ENCODE data around the gene PPM1H.

The PPM1H gene

DNA sequence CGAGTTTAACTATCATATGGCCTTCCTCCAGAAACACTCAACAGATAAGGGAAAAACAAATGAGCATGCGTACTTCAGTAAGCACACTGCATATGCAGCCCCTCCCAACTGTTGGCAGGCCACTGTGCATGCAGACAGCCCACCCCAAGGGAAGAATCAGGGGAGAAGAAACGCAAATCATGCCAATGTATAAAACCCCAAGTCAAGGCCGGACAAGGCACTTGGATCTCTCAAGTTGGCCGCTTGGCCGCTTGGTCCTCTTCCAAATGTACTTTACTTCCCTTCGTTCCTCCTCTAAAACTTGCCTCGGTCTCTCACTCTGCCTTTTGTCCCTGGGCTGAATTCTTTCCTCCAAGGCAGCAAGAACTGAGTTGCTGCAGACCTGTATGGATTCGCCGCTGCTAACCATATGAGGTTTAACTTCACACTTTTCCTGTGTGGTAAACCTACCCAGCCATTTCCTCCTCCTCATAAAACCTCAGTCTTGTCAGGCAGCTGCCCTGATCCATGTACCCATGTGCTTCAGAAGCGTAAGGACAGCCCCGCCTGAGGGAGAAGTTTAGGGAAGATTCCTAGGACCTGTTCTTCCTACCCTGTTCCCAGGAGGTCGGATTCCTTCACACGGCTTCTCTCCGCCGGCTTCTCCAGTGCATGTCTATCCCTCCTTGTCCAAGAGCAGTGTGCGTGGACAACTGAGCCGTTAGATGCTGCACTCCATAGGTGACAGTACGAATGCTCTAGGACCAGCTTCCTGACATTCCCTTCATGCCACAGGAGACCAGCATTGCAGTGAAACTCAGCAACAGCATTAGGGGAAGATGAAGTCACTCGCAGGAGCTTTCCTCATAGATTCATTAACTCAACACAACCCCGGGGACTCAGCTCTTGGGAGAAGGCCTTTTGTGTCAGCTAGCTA, 280.4 kb downstream of the PPM1H start:
- Histone ChIP-seq H3K4me3 (no peak overlapping the region), H3K36me3 (no peaks in the 10 kb centered on the region), H3K9me3 (no peaks in the 10 kb centered on the region), H3K27ac (no peak overlapping the region), H3K4me1 (peaks cover 0 to 7% (median 0%) of the 10 kb centered on the region in 4 donors), H3K27me3 (no peaks in the 10 kb centered on the region)
- TF ChIP-seq, protein P1, sequence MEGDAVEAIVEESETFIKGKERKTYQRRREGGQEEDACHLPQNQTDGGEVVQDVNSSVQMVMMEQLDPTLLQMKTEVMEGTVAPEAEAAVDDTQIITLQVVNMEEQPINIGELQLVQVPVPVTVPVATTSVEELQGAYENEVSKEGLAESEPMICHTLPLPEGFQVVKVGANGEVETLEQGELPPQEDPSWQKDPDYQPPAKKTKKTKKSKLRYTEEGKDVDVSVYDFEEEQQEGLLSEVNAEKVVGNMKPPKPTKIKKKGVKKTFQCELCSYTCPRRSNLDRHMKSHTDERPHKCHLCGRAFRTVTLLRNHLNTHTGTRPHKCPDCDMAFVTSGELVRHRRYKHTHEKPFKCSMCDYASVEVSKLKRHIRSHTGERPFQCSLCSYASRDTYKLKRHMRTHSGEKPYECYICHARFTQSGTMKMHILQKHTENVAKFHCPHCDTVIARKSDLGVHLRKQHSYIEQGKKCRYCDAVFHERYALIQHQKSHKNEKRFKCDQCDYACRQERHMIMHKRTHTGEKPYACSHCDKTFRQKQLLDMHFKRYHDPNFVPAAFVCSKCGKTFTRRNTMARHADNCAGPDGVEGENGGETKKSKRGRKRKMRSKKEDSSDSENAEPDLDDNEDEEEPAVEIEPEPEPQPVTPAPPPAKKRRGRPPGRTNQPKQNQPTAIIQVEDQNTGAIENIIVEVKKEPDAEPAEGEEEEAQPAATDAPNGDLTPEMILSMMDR (IDR thresholded peaks at IDR 0.05) = no peak
- intact Hi-C loops (cut with DNase I; ENCODE audit: low total_unique reads) = no loop called here
- no peak for DNase-seq

GRCh38 chr12:62653740-62654139, 281.2 kb downstream of the PPM1H start:
- intact Hi-C loops (cut with DNase I; ENCODE audit: low total_unique reads) = no loop called here
- TF ChIP-seq, protein P1 (IDR thresholded peaks at IDR 0.05) = no peak
- peaks cover 0 to 9% (median 0%) of the 10 kb centered on the region in 4 donors for H3K4me1 ChIP-seq
- no peak overlapping the region for H3K27ac ChIP-seq
- no peaks in the 10 kb centered on the region for H3K36me3 ChIP-seq
- no peaks in the 10 kb centered on the region for H3K27me3 ChIP-seq
- H3K4me3 ChIP-seq = no peak overlapping the region
- no peak for DNase-seq
- no peaks in the 10 kb centered on the region for H3K9me3 ChIP-seq

- TF ChIP-seq, protein P1 (IDR thresholded peaks at IDR 0.05) = no peak
- intact Hi-C loops (cut with DNase I; ENCODE audit: low total_unique reads) = no loop called here
Observed at GRCh38 chr12:62653304-62653703, 281.6 kb downstream of the PPM1H start.

GRCh38 chr12:62651138-62651537, 283.8 kb downstream of the PPM1H start:
- H3K27ac ChIP-seq = no peak overlapping the region
- TF ChIP-seq, protein P1 (IDR thresholded peaks at IDR 0.05) = no peak
- no peaks in the 10 kb centered on the region for H3K36me3 ChIP-seq
- no peaks in the 10 kb centered on the region for H3K9me3 ChIP-seq
- H3K27me3 ChIP-seq = no peaks in the 10 kb centered on the region
- H3K4me3 ChIP-seq = no peak overlapping the region
- intact Hi-C loops (cut with DNase I; ENCODE audit: low total_unique reads) = no loop called here
- H3K4me1 ChIP-seq = peaks cover 0 to 8% (median 4%) of the 10 kb centered on the region in 4 donors
- no peak for DNase-seq

More at GRCh38 chr12:62653304-62653703, 281.6 kb downstream of the PPM1H start:
- Histone ChIP-seq H3K9me3 (no peaks in the 10 kb centered on the region), H3K4me3 (no peak overlapping the region), H3K36me3 (no peaks in the 10 kb centered on the region), H3K27me3 (no peaks in the 10 kb centered on the region), H3K27ac (no peak overlapping the region), H3K4me1 (peaks cover 0 to 9% (median 0%) of the 10 kb centered on the region in 4 donors)
- no peak for DNase-seq

DNA sequence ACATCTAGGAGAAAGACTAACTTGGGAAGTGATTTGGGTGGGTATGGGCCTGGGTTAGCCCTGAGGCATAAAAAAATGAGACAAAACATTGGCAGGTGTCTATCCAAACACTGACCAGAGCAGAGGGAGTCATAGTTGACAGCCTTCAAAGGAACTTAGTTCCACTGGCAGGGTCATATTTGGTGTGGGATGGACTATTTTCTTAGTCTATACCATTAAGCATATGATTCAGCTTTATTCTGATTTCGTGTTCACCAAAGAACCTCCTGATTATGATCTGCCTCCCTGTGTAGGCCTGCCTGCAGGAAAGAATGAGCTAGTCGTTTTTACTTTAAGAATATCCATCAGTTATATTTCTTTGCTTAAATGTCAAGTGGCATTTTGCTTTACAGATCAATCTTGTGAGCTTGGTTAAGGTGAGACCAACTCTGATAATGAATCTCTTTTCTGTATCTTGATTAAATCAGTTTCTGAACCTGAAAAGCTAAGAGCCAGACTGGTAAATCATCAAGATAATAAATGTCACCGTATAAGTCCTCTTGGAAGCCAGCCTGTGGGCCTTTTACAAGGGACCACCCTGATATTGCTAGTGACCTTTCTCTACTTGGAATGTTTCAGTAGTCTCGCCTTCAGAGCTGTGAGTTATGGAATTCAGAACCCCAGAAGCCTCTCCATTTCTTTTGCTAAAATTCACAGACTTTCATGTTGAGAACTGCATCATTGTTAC, 285.4 kb downstream of the PPM1H start:
- no peak overlapping the region for H3K27ac ChIP-seq
- intact Hi-C loops (cut with DNase I; ENCODE audit: low total_unique reads) = no loop called here
- no peaks in the 10 kb centered on the region for H3K9me3 ChIP-seq
- no peaks in the 10 kb centered on the region for H3K36me3 ChIP-seq
- H3K4me1 ChIP-seq = peaks cover 0 to 8% (median 4%) of the 10 kb centered on the region in 4 donors
- TF ChIP-seq, protein P1 (IDR thresholded peaks at IDR 0.05) = no peak
- H3K4me3 ChIP-seq = no peak overlapping the region
- no peaks in the 10 kb centered on the region for H3K27me3 ChIP-seq
- no peak for DNase-seq
